Activated CD8-positive, alpha-beta memory T cell treated with anti-CD3 and anti-CD28 coated beads, Interleukin-2, amount 10 ng/mL, durations not matched to agents 7 days and 5 days (primary cell): ENCODE measurements around the gene MFSD2B. TPM values are rescaled to one million over a fixed set of nuclear protein-coding genes. Genes with fewer than 3 reads are reported as not detected.
"Not testable (repeated sequence)": the region's sequence is repeated elsewhere in the genome, so short reads cannot be mapped to it uniquely, and the experiment has no call there.

ENCODE experiments used
- ATAC-seq: fragments of 150-1000 bp; cut with Tn5 transposase; one replicate; pipeline ENCODE4 v1.10.0; 2021; ENCODE audit warnings: moderate library complexity
- CTCF ChIA-PET: fragments of 350-600 bp; sonication (Branson Sonifier 250); formaldehyde crosslinking; loops from one replicate; lab custom pipeline; 2021; ENCODE audit warnings: antibody characterized with exemption; lab: Charles Lee
- DNase-seq: peaks from one replicate; pipeline ENCODE4 v3.0.0-alpha.2; 2020
- H3K27ac Mint-ChIP-seq: one replicate; pipeline ENCODE4 v1.8.0; 2021; ENCODE audit warnings: mild to moderate bottlenecking, mixed read lengths
- H3K27me3 Mint-ChIP-seq: one replicate; pipeline ENCODE4 v1.8.0; 2021; ENCODE audit warnings: mixed read lengths
- H3K36me3 Mint-ChIP-seq: one replicate; pipeline ENCODE4 v1.8.0; 2021; ENCODE audit warnings: mild to moderate bottlenecking, mixed read lengths
- H3K4me1 Mint-ChIP-seq: one replicate; pipeline ENCODE4 v1.8.0; 2021; ENCODE audit warnings: mixed read lengths
- H3K4me3 Mint-ChIP-seq: one replicate; pipeline ENCODE4 v1.8.0; 2021; ENCODE audit warnings: mild to moderate bottlenecking, moderate library complexity, mixed read lengths
- H3K9me3 Mint-ChIP-seq: one replicate; pipeline ENCODE4 v1.8.0; 2022; ENCODE audit warnings: low read depth, mixed read lengths
- total RNA-seq, 2 experiments: library from RNA; stranded (reverse); gene quantifications; one replicate each; pipeline ENCODE4 v1.2.3, GENCODE V29; 2021

The MFSD2B gene
- total RNA-seq, 2 experiments from 2014 or later = not detected

GRCh38 chr2:24012521-24013188 lies 2.8 kb downstream of the MFSD2B start:
- ATAC-seq (no peak), DNase-seq (no peak)
- no peaks in the 10 kb centered on the region for H3K36me3 Mint-ChIP-seq
- peaks cover 38% of the 10 kb centered on the region for H3K27me3 Mint-ChIP-seq
- CTCF ChIA-PET = interaction anchor here (1.0 kb wide), 1 partner anchor 9 kb away, joined by 3 read pairs; no protein-coding TSS in a partner anchor
- H3K4me3 Mint-ChIP-seq = no peak overlapping the region
- H3K27ac Mint-ChIP-seq = no peak overlapping the region
- H3K4me1 Mint-ChIP-seq = peaks cover 9% of the 10 kb centered on the region
- no peaks in the 10 kb centered on the region for H3K9me3 Mint-ChIP-seq

GRCh38 chr2:24014902-24015301 lies 5.0 kb downstream of the MFSD2B start:
- DNase-seq, H3K36me3 Mint-ChIP-seq, H3K4me1 Mint-ChIP-seq, H3K4me3 Mint-ChIP-seq, H3K27ac Mint-ChIP-seq, H3K9me3 Mint-ChIP-seq, ATAC-seq: not testable (repeated sequence)
- H3K27me3 Mint-ChIP-seq = peaks cover 22% of the 10 kb centered on the region
- CTCF ChIA-PET = interaction anchor here (1.4 kb wide), 1 partner anchor 11 kb away, joined by 3 read pairs; no protein-coding TSS in a partner anchor

GRCh38 chr2:24015562-24016375 lies 5.9 kb downstream of the MFSD2B start:
- Mint-ChIP-seq H3K9me3 (no peaks in the 10 kb centered on the region), H3K27me3 (peaks cover 20% of the 10 kb centered on the region), H3K4me1 (peaks cover 7% of the 10 kb centered on the region), H3K27ac (no peak overlapping the region), H3K4me3 (no peak overlapping the region), H3K36me3 (no peaks in the 10 kb centered on the region)
- DNase-seq (no peak), ATAC-seq (no peak)
- CTCF ChIA-PET = interaction anchor here (0.8 to 1.4 kb wide), 2 partner anchors 12 to 69 kb away, joined by 3 read pairs; partner anchors contain the start of gene TP53I3

DNA sequence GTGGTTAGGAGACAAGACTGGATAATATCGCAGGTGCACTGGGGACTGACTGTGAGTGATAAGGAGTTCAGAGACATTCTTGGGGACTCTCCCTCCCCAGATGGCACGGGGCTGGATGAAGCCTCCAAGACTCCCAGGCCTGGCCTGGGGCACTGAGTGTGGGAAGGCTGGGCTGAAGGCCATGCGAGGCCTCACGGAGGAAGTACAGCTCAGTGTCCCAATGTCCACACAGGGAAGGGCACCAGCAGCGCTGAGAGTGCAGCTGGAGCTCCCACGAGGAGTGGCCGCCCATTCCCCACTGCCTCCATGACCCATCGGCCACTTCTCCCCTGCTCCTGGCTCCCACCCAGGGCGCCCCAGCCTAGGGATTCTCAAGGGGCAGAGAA lies 6.5 kb downstream of the MFSD2B start:
- DNase-seq (no peak), ATAC-seq (no peak)
- Mint-ChIP-seq H3K9me3 (no peaks in the 10 kb centered on the region), H3K4me3 (no peak overlapping the region), H3K4me1 (peaks cover 1% of the 10 kb centered on the region), H3K27me3 (peaks cover 14% of the 10 kb centered on the region), H3K36me3 (no peaks in the 10 kb centered on the region), H3K27ac (no peak overlapping the region)
- CTCF ChIA-PET = interaction anchor here (1.4 kb wide), 1 partner anchor 12 kb away, joined by 3 read pairs; no protein-coding TSS in a partner anchor

DNA sequence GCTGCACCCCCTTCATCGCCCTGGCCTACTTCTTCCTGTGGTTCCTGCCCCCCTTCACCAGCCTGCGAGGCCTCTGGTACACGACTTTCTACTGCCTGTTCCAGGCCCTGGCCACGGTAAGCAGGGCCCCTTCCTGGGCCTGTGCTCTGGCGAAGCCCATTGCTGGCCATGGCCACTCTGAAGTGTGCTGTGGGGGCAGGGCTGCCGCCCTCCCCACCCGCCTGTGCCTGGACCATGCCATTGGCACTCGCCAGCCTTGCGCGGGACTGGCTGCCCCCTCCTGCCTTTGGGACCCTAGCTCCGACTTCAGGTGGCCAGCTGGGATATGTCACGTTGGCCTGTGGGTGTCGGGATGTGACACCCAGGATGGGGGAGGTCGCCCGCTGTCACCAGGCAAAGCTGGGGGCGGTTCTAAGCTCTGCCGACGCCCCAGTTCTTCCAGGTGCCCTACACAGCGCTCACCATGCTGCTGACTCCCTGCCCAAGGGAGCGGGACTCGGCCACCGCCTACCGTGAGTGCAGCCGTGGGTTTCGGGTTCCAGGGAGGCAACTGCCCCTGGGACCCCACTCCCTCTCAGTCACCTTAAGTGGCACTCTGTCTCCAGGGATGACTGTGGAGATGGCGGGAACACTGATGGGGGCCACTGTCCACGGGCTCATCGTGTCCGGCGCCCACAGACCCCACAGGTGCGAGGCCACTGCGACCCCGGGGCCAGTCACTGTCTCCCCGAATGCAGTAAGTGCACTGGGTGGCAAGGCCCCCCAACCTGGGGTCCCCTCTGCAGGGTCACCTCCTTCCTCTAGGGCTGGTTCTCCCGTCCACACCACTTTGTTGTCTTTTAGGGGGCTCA lies 7.2 kb downstream of the MFSD2B start:
- no peak for ATAC-seq
- no peaks in the 10 kb centered on the region for H3K36me3 Mint-ChIP-seq
- no peak overlapping the region for H3K4me3 Mint-ChIP-seq
- H3K4me1 Mint-ChIP-seq = no peaks in the 10 kb centered on the region
- H3K9me3 Mint-ChIP-seq = no peaks in the 10 kb centered on the region
- no peak overlapping the region for H3K27ac Mint-ChIP-seq
- CTCF ChIA-PET = no interaction called here
- no peak for DNase-seq
- peaks cover 7% of the 10 kb centered on the region for H3K27me3 Mint-ChIP-seq

DNA sequence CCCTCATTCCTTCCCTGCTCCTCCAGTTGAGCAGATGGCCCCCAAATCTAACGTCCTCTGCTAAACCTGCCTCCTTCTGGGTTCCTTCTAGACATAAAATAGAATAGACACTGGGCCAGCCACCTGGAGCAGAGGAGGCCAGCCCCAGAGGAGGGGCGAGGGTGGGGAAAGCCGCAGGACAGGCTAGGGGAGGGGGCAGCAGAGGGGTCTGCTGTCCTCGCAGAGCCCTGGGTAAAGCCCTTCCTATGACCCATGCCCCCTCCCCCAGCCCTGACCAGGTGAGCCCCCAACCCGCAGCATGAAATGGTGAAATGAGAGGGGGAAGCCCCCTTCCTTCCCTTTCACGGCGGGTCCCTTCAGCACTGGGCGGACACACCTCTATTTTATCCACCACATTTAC lies 7.8 kb downstream of the MFSD2B start:
- H3K4me1 Mint-ChIP-seq = no peaks in the 10 kb centered on the region
- DNase-seq = no peak
- H3K27me3 Mint-ChIP-seq = peaks cover 2% of the 10 kb centered on the region
- CTCF ChIA-PET = no interaction called here
- H3K9me3 Mint-ChIP-seq = no peaks in the 10 kb centered on the region
- no peaks in the 10 kb centered on the region for H3K36me3 Mint-ChIP-seq
- H3K4me3 Mint-ChIP-seq = no peak overlapping the region
- no peak for ATAC-seq
- H3K27ac Mint-ChIP-seq = no peak overlapping the region

- no peaks in the 10 kb centered on the region for H3K36me3 Mint-ChIP-seq
- no peaks in the 10 kb centered on the region for H3K4me1 Mint-ChIP-seq
- H3K4me3 Mint-ChIP-seq = no peak overlapping the region
- H3K9me3 Mint-ChIP-seq = no peaks in the 10 kb centered on the region
- CTCF ChIA-PET = no interaction called here
- no peak for ATAC-seq
- DNase-seq = no peak
- no peak overlapping the region for H3K27ac Mint-ChIP-seq
- no peaks in the 10 kb centered on the region for H3K27me3 Mint-ChIP-seq
Measured at GRCh38 chr2:24018241-24018640, 8.4 kb downstream of the MFSD2B start.

DNA sequence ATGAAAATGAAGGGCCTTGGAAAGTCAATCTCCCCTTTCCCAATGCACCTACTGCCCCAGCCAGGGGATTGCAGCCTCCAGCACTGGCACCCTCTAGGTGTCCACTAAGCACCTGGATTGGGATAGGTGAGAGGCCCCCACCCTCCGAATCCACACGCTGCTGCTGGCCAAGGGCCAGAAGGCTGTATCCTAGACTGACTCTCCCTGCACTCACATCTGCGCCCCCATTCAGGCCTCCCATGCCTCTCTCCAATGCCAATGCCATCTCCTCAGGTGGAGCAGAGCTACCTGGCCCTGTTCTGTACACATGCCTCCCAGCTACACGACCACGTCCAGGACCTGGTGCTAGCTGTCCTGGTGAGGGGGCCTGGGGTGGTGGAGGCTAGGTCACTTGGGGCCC lies 9.8 kb downstream of the MFSD2B start:
- H3K27ac Mint-ChIP-seq = peak overlapping the region; percentile 12
- ATAC-seq = no peak
- H3K4me3 Mint-ChIP-seq = no peak overlapping the region
- no peaks in the 10 kb centered on the region for H3K27me3 Mint-ChIP-seq
- DNase-seq = no peak
- H3K9me3 Mint-ChIP-seq = no peaks in the 10 kb centered on the region
- no peaks in the 10 kb centered on the region for H3K4me1 Mint-ChIP-seq
- H3K36me3 Mint-ChIP-seq = no peaks in the 10 kb centered on the region
- CTCF ChIA-PET = no interaction called here

DNA sequence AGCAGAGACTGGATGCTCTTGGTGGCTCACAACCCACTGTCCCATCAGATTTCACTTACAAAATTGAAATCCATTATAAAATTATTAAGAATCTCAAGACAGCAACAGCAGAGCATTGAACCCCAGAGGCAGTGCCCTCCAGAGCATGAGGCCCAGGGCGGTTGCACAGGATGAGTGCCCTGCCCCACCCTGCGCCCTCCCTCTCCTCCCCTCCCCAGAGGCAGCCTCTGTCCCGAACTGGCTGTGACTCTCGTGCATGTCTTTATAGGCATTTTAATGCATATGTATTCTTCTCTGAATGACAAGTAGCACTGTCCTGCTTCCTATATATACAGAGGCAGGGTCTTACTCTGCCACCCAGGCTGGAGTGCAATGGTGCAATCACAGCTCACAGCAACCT lies 10.4 kb downstream of the MFSD2B start:
- CTCF ChIA-PET = no interaction called here
- H3K36me3 Mint-ChIP-seq = no peaks in the 10 kb centered on the region

GRCh38 chr2:24021122-24021998 lies 11.5 kb downstream of the MFSD2B start:
- DNase-seq = peak; percentile 46
- CTCF ChIA-PET = interaction anchor here (0.9 to 1.6 kb wide), 2 partner anchors 8 to 63 kb away, joined by 3 to 9 read pairs; partner anchors contain the start of gene TP53I3
- ATAC-seq = peak; percentile 61
- H3K4me3 Mint-ChIP-seq = no peak overlapping the region
- H3K27ac Mint-ChIP-seq = no peak overlapping the region
- no peaks in the 10 kb centered on the region for H3K9me3 Mint-ChIP-seq
- H3K36me3 Mint-ChIP-seq = peaks cover 2% of the 10 kb centered on the region
- no peaks in the 10 kb centered on the region for H3K27me3 Mint-ChIP-seq
- H3K4me1 Mint-ChIP-seq = no peaks in the 10 kb centered on the region

More for the DNA sequence above, 10.4 kb downstream of the MFSD2B start:
- no peaks in the 10 kb centered on the region for H3K4me1 Mint-ChIP-seq
- no peak overlapping the region for H3K4me3 Mint-ChIP-seq
- ATAC-seq = no peak
- no peaks in the 10 kb centered on the region for H3K27me3 Mint-ChIP-seq
- no peak overlapping the region for H3K27ac Mint-ChIP-seq
- no peak for DNase-seq
- H3K9me3 Mint-ChIP-seq = no peaks in the 10 kb centered on the region

DNA sequence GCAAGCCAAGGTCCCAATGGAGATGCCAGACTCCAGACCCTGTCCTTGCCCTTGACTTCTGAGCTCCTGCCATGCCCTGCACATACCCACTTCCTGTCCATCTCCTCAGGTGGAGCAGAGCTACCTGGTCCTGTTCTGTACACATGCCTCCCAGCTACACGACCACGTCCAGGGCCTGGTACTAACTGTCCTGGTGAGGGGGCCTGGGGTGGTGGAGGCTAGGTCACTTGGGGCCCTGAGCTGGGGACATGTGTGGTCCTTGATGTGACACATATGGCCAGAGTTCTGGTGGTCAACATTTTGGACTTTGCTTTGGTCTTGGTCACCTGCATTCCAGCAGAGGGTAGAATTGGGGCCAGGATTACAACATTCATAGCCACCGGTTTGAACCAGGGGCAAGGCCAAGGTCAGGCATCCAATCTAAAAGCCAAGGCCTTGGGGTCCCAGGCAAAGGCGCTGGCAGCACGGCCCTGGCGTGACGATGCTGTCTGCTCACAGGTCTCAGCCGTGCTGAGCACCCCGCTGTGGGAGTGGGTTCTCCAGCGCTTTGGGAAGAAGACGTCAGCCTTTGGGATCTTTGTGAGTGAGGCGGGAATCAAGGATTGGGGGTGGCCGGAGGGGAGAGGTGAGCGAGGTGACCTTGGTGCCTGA lies 12.6 kb downstream of the MFSD2B start:
- CTCF ChIA-PET = interaction anchor here (0.9 to 1.6 kb wide), 2 partner anchors 9 to 62 kb away, joined by 3 to 9 read pairs; partner anchors contain the start of gene TP53I3
- Mint-ChIP-seq H3K4me1 (no peaks in the 10 kb centered on the region), H3K27ac (no peak overlapping the region), H3K27me3 (no peaks in the 10 kb centered on the region), H3K4me3 (no peak overlapping the region), H3K36me3 (peaks cover 4% of the 10 kb centered on the region), H3K9me3 (no peaks in the 10 kb centered on the region)
- DNase-seq (no peak), ATAC-seq (no peak)
